Activated CD4-positive, alpha-beta T cell treated with anti-CD3 and anti-CD28 coated beads, Interleukin-10, Interleukin-2, amounts not matched to agents 100 ng/mL and 50 ng/mL, durations not matched to agents 16 hours and 8 hours (primary cell): ENCODE results near the gene CHCHD3.

Experiments
- DNase-seq: peaks from one replicate; pipeline ENCODE4 v3.0.0-alpha.2; 2020

Gene CHCHD3

DNA sequence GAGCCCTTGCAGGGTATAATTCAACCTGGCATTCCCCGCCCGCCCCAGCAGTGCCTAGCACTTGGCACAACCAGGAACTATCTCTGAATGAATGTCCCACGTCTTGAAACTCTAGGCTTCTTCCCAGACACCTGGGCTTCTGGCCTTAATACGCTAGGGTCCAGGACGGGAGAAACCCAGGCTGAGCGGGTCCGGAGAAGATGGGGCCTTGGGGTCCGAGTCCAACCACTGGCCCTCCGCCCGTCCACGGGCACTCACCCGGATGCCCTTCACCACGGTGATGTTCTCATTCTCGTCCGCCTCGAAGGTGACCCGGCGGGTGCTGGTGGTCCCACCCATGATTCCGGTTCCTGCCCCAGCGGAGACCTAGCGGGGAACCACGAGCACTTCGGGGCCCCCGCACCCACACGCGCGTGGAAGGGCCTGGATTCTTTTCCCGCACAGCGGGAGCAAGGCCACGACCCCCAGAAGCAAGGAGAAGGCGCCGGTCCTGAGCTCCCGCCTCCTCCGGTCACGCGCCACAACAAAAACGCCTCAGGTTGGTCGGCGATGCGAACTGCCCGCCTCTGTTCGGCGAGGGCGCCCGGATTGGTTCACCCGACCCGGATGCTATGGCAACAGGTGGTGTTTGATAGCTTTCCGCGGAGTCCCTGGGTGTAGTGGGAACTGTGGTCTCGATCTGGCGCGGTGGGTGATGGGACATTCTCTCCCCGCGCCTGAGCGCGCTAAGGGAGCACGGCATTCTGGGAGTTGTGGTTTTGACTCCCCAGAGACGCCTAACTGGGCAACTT is at the start of gene CHCHD3:
TSS of gene CHCHD3 (minus strand) at position 492 of the 791 bp plus-strand sequence. CDS start at position 339, 153 bp downstream.
- DNase-seq, result peak; percentile 99

DNA sequence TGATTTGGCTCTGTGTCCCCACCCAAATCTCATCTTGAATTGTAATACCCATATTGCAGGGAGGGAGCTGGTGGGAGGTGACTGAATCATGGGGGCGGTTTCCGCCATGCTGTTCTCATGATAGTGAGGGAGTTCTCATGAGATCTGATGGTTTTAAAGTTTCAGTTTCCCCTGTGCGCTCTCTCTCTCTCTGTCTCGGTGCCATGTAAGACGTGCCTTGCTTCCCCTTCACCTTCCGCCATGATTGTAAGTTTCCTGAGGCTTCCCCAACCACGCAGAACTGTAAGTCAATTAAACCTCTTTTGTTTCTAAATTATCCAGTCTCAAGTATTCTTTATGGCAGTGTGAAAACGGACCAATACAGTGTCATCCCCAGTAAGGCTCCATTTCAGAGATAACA is 48.3 kb upstream of the CHCHD3 start:
- DNase-seq, result no peak

DNA sequence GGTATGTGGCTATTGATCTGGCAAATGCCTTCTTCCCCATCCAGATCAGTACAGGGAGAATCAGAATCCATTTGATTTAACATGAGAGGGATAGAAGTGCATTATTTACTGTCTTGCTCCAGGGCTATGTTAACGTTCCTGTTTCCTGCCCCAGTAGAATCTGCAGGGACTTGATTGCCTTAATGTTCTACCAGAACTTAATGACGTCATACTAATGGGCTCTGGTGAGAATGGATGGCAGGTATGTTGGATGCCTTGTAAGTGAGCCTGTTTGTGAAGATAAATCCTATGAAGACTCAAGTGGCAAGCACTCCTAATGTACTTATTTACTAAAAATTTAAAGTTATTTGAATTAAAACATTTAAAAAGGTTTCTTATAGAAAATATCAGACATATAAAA is 44.5 kb upstream of the CHCHD3 start:
- DNase-seq, result no peak

DNA sequence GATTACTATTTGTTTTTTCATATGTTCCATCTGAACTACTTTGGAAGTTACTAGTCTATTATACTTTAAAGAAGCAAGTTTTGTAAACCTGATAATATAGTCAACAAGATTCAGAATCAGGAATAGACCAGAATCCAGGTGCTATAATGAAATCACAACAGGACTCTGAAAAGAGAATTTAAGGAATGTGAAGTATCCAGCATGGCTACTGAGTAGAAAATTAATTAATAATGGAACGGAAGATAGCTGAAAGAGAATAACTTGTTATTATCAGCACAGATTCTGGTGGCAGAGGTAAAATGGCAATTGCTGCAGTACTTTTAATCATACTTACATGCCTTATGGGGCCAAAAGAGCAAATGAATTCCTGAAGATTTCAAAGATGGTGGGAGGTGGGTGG is 43.1 kb upstream of the CHCHD3 start:
- DNase-seq, result no peak

DNA sequence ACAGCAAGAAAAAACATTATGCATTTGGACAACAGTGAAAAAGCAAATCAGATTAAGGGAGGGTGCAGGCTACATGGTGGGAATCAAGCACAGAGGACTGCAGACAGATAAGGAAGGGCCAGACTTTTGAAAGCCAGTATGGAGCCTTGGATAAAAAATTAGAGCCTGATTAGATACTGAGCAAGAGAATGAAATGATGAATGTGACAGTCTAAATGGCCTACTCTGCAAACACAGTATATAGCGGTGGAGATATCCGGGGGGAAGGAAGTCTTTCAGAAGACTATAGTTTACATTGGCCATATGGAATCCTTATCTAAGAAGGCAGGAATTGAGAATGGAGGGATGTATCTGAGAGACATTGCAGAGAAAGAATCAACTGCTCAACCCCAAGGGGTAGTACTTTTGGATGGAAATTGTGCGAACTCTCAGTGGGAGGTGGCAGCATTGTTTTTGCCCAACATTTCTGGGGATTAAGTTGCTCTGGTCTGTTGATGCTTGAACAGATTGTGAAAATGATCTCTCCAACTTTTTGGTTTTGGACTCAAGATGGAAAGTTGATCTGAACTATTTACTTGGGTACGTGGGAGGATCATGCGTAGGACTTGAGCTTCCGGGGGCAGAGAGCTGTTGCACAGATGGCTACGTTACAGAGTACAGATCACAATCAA is 39.4 kb upstream of the CHCHD3 start:
- DNase-seq, result no peak

DNA sequence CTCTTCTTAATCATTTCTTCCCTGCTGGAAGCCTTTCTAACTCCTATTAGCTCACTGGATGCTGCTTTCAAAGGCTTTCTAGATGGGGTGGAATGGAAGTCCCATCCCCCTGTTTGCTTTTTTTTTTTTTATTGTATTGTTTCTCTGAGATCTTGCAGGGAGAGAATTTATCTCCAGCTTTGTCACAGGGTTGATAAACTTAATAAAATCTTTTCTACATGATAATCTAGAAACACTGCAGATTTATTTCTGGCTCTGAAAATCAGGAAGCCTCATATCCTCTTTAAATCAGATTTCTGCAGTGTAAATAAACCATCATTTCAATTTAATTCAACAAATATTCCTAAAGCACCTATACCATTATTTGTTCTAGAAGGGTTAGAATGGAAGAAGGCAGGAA is 37.2 kb upstream of the CHCHD3 start:
- no peak for DNase-seq

DNA sequence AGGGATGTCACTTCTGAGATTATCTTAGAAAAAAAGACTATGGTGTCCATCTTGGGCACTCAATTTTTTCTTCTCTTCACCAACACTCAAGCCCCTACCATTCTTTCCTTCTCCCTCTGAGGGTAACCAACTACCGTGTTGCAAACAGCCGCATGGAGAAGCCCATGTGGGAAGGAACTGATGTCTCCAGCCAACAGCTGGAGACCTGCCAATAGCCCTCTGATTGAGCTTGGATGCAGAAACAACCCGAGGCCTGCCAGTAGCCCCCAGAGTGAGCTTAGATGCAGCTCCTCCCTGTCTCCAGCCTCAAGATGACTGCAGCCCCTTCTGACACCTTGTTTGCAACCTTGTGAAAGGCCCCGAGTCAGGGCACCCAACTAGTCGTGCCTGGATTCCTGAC is 36.4 kb upstream of the CHCHD3 start:
- no peak for DNase-seq

DNA sequence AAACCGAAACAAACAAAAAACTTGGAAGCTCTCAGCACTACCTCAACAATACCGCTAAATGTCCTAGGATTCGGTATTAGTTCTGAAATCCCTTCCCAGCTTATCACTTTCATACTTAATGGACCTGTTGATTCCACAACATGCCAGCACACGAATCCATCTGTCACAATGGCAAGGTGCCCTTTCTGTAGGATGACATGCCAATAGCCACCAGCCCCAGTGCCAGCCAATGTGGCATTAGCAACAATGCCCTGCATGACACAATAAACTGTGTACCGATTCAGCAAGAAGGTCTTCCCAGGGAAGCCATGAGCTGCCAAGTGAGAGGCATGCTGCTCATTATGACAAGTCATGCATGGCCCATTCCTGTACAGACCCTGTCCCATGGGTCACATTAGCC is 35.6 kb upstream of the CHCHD3 start:
- no peak for DNase-seq

DNA sequence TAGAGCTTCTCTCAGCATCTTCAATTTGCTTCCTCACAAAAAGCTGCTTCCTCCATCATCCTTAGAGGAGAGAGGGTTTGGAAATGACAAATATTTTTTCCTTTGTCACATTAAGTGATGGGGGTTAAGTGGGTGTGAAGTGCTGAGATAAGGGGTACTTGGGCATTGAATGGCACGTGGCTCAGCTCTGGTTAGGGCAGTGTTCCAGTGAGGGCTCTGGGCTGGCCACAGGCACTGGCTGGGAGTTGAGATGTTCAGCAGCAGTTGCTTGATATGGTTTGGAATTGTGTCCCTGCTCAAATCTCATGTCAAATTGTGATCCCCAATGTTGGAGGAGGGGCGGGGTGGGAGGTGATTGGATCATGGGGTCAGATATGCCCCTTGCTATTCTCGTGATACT is 33.7 kb upstream of the CHCHD3 start:
- no peak for DNase-seq

DNA sequence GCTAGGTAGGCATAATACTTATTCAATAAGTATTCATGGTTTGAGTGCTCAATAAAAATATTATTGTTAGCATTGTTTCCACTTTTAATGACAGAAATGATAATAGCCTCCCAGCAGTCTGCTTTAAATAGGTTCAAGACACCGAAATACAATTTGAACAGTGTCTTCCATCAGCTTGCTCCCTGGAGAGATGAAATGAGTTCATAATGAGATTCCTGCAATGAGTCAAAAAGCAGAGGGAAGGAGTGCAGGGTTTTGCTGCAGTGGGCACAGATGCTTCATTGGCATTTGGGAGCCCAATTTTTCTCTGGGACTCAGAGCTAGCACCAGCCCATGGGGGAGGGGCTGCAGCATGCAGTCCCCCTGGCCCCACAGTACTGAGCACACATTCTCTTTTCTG is 32.6 kb upstream of the CHCHD3 start:
- no peak for DNase-seq

DNA sequence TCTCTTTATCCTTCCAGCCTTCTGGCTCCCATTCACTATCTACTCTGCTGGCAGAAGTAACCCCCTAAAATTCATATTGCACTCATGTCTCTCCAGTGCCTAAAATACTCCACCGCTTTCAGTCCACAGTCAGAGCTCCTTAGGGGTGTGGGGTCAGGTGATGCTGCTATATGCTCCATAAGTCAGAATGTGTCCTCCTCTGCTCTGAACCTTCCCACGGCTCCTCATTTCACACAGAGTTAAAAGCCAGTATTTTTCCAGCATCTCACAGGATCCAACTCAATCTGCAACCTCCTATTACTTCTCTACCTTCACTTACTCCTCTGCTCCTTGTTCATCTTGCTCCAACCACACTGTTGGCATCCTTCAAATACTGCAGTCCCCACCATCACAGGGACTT is 31.1 kb upstream of the CHCHD3 start:
- DNase-seq, result no peak

DNA sequence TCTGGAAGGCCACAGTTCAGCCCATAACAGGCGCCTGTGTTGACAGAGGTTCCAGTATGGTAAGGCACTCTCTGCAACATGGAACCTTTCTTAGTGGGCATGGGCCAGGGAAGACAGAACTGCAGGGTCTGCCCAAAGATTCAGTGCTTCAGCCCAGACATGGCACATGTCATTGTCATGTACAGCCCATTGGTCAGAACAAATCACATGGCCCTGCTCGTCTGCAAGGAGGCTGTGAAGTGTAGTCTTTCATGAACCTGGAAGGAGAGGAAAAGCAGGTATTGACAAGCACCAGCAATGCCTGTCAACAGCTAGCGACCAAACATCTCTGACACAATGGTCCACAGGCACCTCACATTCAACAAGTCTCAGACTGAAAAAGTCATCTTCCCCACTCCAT is 30.4 kb upstream of the CHCHD3 start:
- no peak for DNase-seq

DNA sequence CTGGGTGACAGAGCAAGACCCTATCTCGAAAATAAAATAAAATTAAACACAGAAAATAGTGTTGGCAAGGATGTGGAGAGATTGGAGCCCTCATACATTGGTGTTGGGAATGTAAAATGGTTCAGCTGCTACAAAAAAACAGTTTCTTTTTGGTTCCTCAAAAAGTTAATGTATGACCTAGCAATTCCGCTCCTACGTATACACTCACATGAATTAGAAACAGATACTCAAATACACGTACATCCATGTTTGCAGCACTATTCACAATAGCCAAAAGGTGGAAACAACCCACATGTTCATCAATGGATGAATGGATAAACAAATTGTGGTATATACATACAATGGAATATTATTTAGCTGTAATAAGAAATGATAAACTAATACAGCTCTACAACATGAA is 28.4 kb upstream of the CHCHD3 start:
- no peak for DNase-seq

DNA sequence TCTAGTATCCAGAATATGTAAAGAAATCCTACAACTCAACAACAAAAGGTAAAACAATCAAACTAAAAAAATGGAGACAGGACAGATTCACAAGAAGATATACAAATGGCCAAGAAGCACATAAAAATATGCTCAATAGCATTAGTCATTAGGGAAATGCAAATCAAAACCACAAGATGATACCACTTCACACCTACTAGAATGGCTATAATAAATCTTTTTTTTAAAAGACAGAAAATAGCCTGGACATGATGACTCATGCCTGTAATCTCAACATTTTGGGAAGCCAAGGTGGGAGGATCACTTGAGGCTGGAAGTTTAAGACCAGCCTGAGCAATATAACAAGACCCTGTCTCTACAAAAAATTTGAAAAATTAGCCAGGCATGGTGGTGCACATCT is 27.9 kb upstream of the CHCHD3 start:
- DNase-seq, result no peak

DNA sequence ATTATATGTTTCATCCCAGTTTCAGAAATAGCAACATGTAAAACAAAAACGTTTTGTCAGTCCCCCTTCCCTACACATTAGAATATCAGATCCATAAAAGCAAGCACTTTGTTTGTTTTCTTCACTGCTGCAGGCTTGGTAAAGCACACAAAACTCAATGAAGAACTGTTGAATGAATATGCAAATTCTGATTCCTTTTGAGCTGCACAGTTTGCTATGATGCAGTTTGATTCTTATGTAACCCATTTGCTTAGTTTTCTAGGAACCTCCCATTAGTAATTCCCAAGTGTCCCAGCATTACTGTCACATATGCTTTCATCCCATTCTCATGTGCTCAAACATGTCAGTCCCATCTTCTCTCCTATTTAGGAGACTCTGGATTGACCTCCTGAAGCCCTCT is 26.1 kb upstream of the CHCHD3 start:
- DNase-seq, result no peak

DNA sequence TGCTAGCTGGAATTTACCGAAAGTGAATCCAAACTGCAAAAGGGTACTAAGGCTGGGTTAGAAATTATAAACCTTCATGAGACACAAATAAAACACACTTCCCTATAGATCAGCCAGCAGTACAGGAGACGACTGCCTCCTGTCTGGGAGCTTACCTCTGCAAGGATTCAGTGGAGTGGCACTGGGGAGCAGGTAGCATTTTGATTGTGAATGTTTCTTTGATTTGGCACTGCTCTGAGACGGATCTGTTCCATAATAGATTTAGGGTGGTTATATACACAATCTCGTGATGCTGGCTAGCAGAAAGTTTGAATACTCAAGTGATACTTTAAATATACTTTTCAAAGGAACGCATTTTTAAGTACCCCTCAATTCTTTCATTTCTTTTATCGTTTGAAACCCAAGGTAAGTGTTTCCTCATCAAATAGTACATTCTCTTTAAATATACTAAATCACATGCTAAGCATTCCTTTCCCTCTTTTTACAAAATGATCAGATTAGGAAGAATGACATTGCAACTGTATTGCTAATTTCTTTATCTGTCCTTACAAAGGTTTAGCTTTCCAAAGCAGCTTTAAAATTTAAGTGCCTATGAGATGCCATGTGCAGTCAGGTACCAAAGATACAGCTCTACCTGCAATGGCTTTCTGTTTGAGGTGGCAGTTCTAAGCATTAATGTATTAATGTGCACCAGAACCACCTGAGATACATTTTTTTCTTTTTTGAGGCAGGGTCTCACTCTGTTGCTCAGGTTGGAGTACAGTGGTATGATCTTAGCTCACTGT is 20.6 kb upstream of the CHCHD3 start:
- DNase-seq, result no peak

DNA sequence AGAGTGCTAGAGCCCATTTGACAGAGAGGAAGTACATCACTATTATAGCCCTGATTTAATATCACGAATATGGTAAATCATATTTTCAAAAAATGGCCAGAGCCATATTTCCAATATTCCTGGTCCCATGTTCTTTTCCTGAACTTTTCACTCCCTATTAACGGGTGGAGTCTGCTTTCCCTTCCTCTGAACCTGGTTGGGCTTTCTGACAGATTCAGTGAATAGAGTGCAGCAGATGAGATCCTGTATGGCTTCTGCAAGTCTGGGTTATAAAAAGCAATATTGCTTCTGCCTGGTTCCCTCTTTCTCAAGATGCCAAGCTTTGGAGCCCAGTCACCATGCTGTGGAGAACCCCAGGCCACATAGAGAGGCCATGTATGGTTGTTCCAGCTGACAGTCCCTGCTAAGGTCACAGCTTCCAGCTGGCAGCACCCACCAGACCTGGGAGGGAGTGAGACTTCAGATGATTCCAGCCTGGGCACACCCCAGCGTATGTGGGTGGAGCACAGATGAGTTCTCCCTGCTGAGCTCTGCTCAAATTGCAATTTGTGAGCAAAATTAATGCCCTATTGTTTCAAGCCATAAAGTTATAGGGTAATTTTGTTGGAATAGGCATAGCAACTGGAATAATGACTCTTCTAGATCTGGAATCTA is 17.9 kb upstream of the CHCHD3 start:
- DNase-seq, result no peak

DNA sequence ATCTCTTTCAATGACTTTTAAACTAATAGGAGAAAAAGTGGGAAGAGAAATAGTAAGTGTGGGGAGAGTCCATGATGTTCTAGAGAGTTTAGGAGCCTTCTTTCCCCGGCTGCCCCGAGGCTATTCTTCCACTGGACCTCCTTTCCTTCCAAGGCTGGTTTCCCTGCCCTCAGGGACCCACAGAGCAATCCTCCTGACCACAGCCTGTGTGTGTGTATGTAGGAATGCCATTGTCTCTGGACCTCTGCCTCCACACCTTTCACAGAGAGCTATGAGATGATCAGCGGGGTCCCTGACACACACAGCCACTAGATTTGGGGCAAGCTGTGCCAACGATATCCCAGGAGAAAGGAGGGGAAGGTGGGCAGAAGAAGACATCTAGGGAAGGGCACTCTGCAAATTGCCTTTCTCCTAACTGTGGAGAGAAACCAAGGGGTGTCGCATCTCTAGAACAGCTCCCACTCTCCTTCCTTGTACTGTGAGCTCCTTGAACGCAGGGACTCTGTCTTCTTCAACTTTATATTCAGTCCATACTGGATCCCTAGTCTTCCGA is 13.3 kb upstream of the CHCHD3 start:
- DNase-seq, result no peak

DNA sequence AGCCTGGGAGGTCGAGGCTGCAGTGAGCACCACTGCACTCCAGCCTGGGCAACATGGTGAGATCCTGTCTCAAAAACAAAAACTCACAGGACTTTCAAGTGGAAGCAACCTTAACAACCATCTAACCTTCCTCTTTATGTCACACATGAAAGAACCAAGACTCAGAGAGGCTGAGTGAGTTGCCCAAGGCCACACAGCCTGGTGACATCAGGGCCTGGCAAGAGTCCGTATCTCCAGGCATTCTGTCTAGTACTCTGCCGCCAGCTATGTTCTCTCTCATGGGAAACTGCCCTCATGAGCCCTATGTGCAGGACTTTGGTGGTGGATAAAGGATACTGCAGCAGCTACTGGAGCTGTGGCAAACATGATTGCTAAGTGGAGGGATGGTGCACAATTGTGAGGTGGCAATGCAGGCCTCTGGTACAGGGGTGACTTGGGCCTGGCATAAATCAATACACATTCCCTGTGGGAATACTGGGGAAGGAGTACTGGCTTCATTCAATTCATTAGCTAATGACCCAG is 10.1 kb upstream of the CHCHD3 start:
- DNase-seq, result no peak

DNA sequence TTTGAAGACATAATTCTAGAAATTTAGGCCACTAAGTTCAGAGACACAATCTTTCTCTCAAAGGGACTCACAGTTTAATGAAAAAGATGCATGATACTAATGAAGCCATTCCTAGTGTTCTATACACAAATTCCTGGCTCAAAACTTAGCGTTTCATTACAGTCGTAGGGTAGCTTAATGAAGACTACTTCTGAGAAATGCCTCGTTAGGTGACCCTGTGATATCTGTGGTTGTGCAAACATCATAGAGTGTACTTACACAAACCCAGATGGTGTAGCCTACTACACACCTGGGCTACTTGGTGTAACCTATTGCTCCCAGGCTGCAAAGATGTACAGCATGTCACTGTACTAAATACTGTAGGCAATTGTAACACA is 488 bp upstream of the CHCHD3 start:
- DNase-seq, result no peak

DNA sequence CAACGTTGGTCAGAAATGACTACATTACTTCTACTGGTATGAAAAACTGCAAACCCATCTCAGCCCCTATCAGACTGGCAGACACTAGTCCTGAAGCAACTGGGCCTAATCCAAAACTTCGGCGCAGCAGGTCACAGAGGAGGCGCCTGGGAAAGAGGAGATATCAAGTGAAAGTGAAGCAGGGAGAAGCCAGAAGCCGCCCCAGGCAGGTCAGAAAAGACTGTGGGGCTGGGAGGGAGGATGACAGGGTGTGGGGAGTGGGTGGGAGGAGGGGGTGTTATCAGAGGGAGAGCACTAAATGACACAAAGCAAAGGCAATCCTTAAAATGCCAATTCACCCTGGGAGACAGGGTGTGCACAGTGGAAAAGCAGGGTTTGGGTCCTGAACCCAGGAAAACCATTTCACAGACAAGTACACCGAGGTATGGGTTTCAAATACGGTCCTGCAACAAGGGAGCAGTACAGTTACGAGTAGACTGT is 731 bp downstream of the CHCHD3 start:
- DNase-seq, result peak; percentile 42

DNA sequence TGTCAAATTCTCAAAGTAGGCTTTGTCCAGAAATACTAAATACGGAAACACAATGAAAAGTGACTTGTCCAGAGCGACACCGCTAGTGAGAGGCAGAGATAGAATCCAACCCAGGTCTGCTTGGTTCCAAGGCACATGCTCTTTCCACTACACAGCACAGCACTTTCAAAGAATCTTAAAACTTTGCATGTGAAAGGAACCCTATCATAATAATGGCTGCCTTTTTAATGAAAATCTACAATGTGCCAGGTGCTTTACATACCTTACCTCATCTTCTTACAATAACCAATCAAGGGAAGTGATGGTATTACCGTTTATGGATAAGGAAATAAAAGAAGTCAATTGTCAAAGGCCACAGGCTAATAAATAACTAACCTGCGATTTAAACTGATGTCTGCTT is 2.6 kb downstream of the CHCHD3 start:
- DNase-seq, result no peak

DNA sequence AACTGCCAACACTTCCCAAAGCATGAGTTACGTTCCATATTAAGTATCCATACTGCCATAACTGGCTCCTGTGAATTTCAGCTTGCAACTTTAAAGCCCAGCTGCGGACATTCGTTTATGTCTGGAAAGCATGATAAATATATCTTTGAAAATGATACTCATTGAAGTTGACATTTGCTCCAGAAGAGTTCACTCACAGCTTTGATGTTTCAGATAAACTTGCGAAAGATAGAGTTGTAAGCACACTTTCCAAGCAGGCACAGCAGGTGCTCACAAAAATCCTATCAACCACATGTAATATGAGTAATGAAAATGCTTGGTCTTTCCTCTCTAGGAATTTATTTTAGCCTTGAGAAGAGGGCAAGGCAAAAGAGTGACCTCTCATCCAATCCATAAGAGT is 4.5 kb downstream of the CHCHD3 start:
- no peak for DNase-seq
